GM18526 (cell line): ENCODE data around the gene MSTN.

Source experiments
- POLR2A ChIP-seq: IDR thresholded peaks from 3 replicates; pipeline ENCODE4 v1.6.1; 2011; ENCODE audit not compliant: insufficient read length; ENCODE audit errors: extremely low read depth

MSTN gene

DNA sequence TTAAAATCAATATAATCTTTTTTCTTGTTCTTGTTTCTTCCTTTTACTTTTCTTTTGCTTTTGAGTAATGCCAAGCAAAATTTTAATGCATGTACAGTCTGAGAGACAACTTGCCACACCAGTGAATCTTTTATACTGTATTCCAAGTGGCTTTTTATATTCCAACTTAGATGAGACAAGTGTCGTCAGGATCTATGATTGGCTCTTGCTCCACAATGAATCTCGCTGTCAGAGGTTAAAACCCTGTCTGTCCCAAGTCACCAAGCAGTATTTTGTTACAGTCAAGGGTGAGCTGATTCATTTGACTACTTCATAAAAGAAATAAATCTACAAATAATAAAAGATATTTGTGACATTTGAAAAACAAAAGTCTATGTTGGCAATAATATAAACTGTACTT is at the start of gene MSTN:
TSS of gene MSTN (minus strand) at position 129 of the 400 bp plus-strand sequence. CDS start 133 bp downstream, outside the sequence.
- TF ChIP-seq POLR2A = no peak

DNA sequence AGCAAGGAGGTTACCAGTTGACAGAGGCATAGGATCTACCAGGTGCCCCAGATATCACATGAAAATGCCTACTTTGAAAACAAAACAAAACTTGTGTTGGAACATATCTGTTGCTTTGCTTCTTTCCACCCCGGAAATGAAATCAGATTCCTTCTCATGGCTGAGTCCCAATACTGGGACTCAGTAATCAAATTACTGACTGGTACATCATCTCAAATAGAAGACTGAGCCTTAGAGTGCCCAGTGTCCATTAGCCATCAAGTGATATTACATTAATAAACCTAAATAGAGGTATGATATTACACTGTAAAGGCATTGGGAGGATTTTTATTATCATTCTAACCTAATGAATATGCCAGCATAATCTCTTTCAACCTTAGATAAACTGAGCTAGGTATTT is 48.6 kb upstream of the MSTN start:
- TF ChIP-seq POLR2A = no peak

DNA sequence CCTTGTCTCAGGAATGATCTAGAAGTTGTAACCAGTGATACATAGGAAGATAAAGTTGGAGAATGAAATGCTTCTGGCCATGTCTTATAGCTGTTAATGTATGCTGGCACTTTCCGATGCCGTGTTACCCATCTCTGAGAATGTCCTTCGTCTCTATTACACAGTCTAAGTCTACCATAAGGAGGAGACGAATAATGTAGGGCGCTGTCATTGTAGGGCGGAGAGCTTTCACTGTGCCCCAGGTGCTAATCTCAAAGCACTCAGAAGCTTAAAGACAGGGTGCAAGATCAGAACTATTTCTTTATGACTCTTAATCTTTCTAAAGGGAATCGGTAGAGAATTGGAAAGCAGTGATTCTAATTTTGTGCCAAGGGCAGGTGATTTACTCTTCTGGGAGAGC is 48.2 kb upstream of the MSTN start:
- TF ChIP-seq POLR2A = no peak

DNA sequence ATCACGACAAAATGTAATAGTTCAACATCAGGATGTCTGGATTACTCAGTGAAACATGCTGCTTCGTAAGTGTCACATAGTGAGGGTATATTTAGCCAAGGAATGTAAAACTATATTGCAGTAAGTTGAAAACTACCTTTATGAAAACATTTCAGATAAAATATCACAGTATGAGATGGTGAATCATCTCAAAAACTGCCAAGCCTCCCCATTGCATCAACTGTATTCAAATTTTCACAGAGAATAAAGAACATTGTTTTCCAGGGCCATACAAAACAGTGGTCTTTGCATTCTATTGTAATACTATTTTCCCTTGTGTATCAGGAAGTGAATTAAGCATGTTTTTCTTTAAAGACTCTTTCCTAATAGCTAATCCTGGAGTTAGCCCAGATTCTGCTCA is 47.6 kb upstream of the MSTN start:
- no peak for TF ChIP-seq POLR2A

DNA sequence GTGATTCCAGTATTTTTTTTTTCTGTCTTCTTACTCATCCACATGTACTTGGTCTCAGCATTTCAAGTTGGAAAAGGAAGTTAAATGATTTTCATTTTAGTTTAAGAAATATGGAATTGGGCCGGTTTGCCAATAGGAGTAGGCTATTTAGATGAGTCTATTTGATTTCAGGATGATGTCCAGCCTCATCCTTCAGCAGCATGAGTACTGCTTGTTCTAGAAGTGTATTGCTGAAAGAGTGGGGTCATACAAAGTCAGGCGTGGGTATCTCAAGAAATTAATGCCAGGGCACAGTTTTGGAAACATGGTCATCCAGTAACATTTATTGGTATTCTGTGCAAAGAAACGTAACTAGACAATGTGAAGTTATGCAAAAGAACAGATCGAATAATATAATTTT is 44.9 kb upstream of the MSTN start:
- TF ChIP-seq POLR2A = no peak

DNA sequence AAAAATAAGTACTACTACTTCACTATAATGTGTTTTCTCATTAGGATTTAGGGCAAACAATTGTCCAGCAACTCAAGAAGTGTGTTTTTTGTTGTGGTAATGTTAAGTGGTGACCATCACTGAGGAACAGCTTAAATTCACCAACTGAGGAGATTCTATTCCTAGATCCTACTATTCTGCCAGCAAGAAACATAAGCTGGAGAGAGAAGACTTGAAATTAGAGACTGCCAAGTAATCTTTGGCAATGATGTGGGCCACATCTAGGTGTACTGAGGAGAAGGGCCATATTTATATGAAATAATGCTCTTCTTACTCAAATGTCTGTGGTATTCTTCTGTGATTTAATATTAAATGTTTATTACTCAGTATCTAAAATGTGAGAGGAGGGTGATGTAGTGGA is 44.3 kb upstream of the MSTN start:
- TF ChIP-seq POLR2A = no peak

DNA sequence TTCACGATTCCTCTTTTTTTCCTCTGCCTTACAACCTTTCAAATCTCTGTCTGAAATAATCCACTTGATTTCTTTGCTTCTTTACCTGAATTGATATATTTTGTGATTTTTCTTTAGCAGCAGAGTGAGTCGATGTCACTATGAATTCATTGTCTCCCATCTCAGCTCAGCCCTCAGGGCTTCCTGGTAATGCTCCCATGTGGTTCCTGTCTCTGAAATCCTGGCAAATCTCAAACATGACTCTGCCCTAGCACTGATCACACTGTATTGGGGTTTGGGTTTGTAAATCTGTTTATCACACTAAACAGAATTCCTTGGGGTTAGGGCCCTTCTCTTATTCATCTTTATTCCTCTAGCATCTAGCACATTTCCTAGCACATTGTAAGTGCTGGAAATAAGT is 43.0 kb upstream of the MSTN start:
- no peak for TF ChIP-seq POLR2A

DNA sequence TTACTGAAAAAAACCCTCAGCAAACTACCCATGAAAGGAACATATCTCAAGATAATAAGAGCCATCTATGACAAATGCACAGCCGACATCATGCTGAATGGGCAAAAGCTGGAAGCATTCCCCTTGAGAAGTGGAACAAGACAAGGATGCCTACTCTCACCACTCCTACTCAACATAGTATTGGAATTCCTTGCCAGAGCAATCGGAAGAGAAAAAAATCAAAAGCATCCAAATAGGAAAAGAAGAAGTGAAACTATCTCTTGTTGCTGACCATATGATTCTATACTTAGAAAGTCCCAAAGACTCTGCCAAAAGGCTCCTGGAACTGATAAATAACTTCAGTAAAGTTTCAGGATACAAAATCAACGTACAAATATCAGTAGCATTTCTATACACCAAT is 40.6 kb upstream of the MSTN start:
- TF ChIP-seq POLR2A = no peak

DNA sequence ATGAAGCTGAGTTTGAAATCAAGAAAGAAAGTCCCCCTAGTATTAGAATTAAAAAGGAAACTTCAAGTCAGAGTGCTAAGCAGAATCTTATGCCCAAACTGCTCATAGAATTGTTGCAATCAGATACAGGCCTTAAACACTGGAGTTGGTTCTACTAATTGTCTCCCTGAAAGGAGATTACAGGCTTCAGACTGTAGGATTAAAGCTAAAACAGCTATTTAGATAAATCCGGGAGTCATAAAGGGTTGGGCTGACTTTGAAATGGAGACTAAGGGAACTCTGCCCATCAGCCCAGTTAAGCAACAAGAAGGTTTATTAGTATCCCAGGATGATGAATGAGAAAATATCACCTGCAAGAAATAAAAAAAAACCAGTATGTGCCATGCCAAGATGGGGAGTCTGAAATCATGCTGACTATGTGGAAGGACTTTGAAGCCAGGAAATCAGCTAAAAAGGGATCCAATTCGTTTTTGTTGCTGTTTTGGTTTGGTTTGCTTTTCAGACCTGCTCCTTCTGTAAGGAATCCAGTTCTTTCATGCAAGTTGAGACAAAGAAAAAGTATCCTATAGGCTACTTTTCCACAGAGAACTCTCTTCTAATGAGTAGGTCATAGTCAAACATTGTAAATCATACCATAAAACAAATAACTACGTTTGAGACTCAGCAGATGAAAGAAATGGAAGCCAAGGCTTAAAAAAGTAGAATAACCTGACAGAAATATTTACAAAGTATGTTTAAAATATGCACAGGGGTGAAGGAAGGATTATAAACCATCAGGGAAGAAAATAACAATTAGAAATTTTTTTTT is 37.6 kb upstream of the MSTN start:
- TF ChIP-seq POLR2A = no peak

DNA sequence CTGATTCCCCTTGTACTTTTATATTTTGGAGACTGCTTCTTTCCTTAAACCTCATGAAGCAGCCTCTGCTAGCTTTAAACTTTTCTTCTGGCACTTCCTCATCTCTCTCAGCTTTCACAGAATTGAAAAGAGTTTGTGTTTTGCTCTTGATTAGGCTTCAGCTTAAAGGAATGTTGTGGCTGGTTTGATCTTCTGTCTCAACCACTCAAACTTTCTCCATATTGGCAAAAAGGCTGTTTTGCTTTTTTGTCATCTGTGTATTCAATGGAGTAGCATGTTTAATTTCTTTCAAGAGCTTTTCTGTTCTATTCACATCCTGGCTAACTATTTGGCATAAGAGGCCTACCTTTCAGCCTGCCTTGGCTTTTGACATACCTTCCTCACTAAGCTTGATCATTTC is 36.3 kb upstream of the MSTN start:
- TF ChIP-seq POLR2A = no peak

DNA sequence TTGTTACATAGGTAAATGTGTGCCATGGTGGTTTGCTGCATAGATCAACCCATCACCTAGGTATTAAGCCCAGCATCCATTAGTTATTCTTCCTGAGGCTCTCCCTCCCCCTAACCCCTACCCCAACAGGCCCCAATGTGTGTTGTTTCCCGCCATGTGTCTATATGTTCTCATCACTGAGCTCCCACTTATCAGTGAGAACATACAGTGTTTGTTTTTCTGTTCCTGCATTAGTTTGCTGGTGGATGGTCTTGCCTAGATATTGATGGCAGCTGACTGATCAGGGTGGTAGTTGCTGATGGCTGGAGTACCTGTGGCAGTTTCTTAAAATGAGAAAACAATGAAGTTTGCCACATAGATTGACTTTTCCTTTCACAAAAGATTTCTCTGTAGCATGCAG is 34.6 kb upstream of the MSTN start:
- TF ChIP-seq POLR2A = no peak

DNA sequence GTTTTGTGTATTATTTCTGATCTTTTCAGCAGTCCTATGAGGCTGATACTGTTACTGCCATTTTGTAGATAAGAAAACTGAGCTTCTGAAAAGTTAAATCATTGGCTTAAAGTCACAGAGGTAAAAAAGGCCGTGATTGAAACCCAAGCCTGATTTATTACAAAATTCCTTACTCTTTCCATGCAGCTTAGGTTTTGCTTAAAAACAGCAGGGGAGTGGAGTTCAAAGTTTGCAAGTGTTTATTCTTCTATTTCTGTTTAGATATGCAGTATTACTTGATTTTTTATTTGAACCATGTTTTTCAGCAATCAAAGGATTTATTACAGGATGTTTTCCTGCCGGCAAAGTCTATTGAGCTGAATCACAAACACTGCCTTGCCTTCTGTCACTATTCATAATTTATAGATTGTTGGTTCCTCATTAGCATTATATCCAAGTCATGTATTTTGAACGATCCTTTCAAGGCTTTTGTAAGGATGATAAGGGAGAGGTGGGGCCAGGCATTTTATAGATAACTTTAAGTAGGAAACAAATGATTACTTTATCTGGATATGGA is 31.9 kb upstream of the MSTN start:
- no peak for TF ChIP-seq POLR2A

DNA sequence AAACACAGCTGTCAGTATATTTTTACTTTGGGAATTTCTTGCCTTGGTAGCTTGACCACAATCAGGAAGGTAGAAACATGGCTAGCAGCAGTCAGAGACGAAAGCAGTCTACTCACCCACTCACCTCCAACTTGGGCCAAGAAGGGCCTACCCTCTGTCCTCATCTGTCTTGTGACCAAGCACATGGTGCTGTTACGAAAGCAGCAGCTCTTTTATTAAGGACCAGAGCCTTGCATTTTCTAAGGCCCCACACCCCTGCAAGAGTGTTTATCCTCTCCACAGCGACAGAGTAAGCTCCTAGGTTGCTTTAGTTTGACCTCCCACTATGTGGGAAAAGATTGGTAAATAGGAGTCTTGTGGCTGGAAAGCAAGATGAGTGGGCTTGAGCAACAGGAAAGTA is 31.3 kb upstream of the MSTN start:
- no peak for TF ChIP-seq POLR2A

DNA sequence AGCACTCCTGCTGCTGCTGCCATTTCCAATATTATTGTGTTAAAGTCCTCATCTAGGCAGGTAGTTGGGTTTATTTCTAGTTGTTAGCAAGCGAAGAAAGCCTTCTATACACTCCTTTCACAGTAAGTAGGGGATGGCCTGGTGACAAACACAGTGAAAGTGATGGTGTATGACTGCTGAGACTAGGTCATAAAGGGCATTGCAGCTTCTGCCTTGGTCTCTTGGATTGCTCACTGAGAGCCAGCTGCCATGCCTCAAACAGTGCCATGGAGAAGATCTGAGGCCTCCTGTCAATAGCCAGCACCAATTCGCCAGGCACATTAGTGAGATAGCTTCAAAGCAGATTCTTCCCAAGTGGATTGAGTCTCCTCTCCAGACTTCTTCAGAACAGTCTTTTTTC is 27.6 kb upstream of the MSTN start:
- TF ChIP-seq POLR2A = no peak

DNA sequence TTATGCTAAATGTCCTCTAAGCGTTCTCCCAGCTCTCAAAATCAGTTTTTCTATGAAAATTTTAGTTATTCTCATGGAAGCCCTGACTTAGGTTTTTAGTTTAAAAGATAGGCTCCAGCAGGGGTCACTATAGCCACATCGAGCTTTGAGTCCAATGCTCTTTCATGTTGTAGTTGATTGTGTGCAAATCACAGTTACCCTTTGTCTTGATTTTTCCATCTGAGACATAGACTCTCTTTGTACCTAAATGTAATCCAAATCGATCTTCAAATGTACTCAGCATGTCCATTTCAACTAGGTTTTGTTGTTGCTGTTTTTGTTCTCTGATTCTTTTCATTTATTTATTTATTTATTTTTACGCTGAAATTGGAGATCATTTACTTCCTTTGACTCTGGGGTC is 26.4 kb upstream of the MSTN start:
- no peak for TF ChIP-seq POLR2A

DNA sequence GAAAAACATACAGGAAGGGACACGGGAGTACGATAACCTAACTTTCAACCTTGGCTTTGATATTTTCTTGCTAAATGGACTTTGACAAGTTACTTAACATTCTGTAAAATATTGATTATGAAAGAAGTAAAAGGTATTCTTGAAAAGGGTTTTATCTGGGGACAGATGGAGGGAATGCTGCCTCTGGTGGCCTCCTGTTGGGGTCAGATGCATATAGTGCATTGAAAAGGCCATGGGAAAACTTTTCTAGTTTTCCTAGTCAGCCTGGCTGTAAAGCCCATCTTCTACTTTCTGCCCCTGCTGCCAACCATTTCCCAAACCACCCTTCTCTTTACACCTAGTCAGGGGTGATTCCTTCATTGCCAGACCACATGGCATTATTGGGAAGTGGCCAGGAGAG is 22.2 kb upstream of the MSTN start:
- no peak for TF ChIP-seq POLR2A

DNA sequence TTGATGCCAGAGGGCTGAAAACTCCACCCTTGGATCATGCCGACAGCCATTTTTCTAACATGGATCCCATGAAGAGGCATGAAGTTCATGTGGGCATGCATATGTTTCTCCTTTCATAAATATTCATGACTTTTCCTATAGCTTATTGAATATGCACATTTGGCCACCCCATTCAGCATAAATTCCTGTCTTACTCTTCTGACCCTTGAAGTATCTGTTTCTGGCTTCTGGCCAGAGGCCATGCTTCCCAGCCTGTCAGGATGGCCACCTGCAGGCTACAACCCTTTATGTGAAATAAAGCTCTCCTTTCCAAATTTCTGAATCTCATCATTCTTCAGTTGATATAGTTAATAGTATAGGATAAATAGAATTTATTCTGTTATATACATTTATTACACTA is 19.6 kb upstream of the MSTN start:
- no peak for TF ChIP-seq POLR2A
